Stimulated activated memory B cell treated with anti-CD40 and anti-IgM and Interleukin-4, amounts not matched to agents 10 μg/mL and 1 μg/mL and 100 μg/mL, for 72 hours (primary cell): Measurements from ENCODE around the gene BET1.
"Not testable (repeated sequence)": the region's sequence is repeated elsewhere in the genome, so short reads cannot be mapped to it uniquely, and the experiment has no call there.

Source experiments
- ATAC-seq: fragments of 150-1000 bp; cut with Tn5 transposase; 2 replicates; pipeline ENCODE4 v1.10.0; 2021
- H3K27ac Mint-ChIP-seq: one replicate; pipeline ENCODE4 v1.8.0; 2022; ENCODE audit warnings: mild to moderate bottlenecking, mixed read lengths
- H3K27me3 Mint-ChIP-seq: one replicate; pipeline ENCODE4 v1.8.0; 2022; ENCODE audit warnings: mixed read lengths
- H3K36me3 Mint-ChIP-seq: one replicate; pipeline ENCODE4 v1.8.0; 2022; ENCODE audit warnings: mixed read lengths
- H3K4me1 Mint-ChIP-seq: one replicate; pipeline ENCODE4 v1.8.0; 2022; ENCODE audit warnings: mixed read lengths
- H3K4me3 Mint-ChIP-seq: one replicate; pipeline ENCODE4 v1.8.0; 2022; ENCODE audit warnings: mild to moderate bottlenecking, moderate library complexity, mixed read lengths
- H3K9me3 Mint-ChIP-seq: one replicate; pipeline ENCODE4 v1.8.0; 2022; ENCODE audit warnings: mixed read lengths

BET1 gene

DNA sequence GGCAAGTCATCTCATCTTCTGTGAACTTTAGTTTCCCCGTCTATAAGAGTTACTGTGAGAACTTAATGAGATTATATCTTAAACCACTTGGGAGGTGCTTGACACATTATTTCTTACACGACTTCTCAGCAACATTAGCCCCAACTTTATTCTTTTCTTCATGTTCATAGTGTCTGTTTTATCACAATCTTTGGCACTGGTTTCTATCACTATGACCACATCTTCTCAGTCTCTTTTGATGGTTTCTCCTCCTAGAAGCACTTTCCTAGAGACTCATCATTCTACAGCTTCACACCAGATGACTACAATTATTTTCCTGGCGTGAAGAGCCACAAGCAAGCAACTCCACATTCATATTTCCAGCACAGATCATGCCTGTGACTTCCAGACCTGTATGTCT lies 26.5 kb upstream of the BET1 start:
- Mint-ChIP-seq H3K9me3 (no peaks in the 10 kb centered on the region), H3K4me1 (peaks cover 7% of the 10 kb centered on the region), H3K36me3 (no peaks in the 10 kb centered on the region), H3K4me3 (no peak overlapping the region), H3K27ac (no peak overlapping the region), H3K27me3 (no peaks in the 10 kb centered on the region)
- no peak for ATAC-seq

DNA sequence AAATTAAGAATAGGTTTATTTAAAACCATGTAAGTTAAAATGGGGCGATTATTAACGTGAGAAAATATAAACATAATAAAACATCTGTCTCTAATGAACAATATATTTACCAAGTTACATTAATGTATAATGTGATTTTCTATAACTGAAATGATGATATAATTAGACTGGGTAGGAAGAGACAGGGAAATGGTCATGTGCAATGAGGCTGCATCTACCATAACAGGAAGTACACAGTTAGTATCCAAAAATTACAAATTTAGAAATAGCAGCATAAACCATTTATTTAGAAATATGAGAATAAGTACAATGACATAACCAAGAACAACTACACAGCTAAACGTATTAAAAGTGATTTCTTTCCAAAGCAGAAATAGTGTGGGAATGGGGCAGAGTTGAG lies 25.8 kb upstream of the BET1 start:
- no peak overlapping the region for H3K27ac Mint-ChIP-seq
- H3K9me3 Mint-ChIP-seq, result no peaks in the 10 kb centered on the region
- no peak for ATAC-seq
- H3K27me3 Mint-ChIP-seq, result no peaks in the 10 kb centered on the region
- H3K4me1 Mint-ChIP-seq, result peaks cover 7% of the 10 kb centered on the region
- H3K36me3 Mint-ChIP-seq, result no peaks in the 10 kb centered on the region
- H3K4me3 Mint-ChIP-seq, result no peak overlapping the region

DNA sequence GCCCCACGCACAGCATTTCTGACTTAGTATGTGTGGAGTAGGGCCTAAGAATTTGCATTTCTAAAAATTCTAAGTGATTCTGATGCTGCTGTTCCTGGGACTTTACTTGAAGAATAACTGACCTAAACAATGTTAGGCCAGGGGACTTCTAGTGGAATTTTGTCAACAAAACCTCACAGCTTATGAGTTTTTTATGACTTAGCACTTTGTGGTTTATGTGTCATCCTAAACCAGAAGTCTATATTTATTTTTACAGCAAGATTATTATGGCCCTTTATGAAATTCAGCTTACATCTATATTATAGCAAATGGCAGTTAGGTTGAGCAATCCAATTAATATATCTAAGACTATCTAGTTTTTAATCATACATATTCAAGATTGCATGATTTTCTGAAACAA lies 24.6 kb upstream of the BET1 start:
- Mint-ChIP-seq H3K4me1 (peaks cover 7% of the 10 kb centered on the region), H3K4me3 (no peak overlapping the region), H3K27ac (peak overlapping the region; percentile 13)

DNA sequence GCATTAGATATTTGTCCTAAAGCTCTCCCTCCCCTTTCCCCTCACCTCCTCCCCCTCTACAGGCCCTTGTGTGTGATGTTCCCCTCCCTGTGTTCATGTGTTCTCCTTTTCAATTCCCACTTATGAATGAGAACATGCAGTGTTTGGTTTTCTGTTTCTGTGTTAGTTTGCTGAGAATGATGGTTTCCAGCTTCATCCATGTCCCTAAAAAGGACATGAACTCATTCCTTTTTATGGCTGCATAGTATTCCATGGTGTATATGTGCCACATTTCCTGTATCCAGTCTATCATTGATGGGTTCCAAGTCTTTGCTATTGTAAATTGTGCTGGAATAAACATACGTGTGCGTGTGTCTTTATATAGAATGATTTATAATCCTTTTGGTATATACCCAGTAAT lies 22.5 kb upstream of the BET1 start:
- H3K4me1 Mint-ChIP-seq, result peaks cover 14% of the 10 kb centered on the region
- H3K27me3 Mint-ChIP-seq, H3K36me3 Mint-ChIP-seq, ATAC-seq, H3K27ac Mint-ChIP-seq, H3K9me3 Mint-ChIP-seq, H3K4me3 Mint-ChIP-seq: not testable (repeated sequence)

More for the DNA sequence above, 24.6 kb upstream of the BET1 start:
- Mint-ChIP-seq H3K27me3 (no peaks in the 10 kb centered on the region), H3K9me3 (no peaks in the 10 kb centered on the region), H3K36me3 (no peaks in the 10 kb centered on the region)
- no peak for ATAC-seq

GRCh38 chr7:94022550-94022949 lies 18.4 kb upstream of the BET1 start:
- Mint-ChIP-seq H3K4me3 (no peak overlapping the region), H3K4me1 (peaks cover 7% of the 10 kb centered on the region), H3K27ac (peak overlapping the region; percentile 88), H3K9me3 (peaks cover 3% of the 10 kb centered on the region), H3K36me3 (no peaks in the 10 kb centered on the region), H3K27me3 (no peaks in the 10 kb centered on the region)
- peak; percentile 80 for ATAC-seq

- H3K27ac Mint-ChIP-seq, result no peak overlapping the region
- no peak for ATAC-seq
These were observed 12.6 kb upstream of the BET1 start for GRCh38 chr7:94016786-94017185.

GRCh38 chr7:94015538-94015937 lies 11.4 kb upstream of the BET1 start:
- H3K4me3 Mint-ChIP-seq, result no peak overlapping the region
- H3K9me3 Mint-ChIP-seq, result peaks cover 4% of the 10 kb centered on the region
- H3K36me3 Mint-ChIP-seq, result no peaks in the 10 kb centered on the region
- H3K27me3 Mint-ChIP-seq, result no peaks in the 10 kb centered on the region
- ATAC-seq, result no peak
- H3K4me1 Mint-ChIP-seq, result peaks cover 13% of the 10 kb centered on the region
- H3K27ac Mint-ChIP-seq, result no peak overlapping the region

More at GRCh38 chr7:94016786-94017185, 12.6 kb upstream of the BET1 start:
- H3K9me3 Mint-ChIP-seq, result peaks cover 4% of the 10 kb centered on the region
- H3K4me3 Mint-ChIP-seq, result no peak overlapping the region
- no peaks in the 10 kb centered on the region for H3K36me3 Mint-ChIP-seq
- H3K4me1 Mint-ChIP-seq, result peaks cover 13% of the 10 kb centered on the region
- H3K27me3 Mint-ChIP-seq, result no peaks in the 10 kb centered on the region

- H3K27ac Mint-ChIP-seq, result no peak overlapping the region
- ATAC-seq, result no peak
- H3K27me3 Mint-ChIP-seq, result no peaks in the 10 kb centered on the region
- H3K4me3 Mint-ChIP-seq, result no peak overlapping the region
- peaks cover 4% of the 10 kb centered on the region for H3K9me3 Mint-ChIP-seq
- H3K4me1 Mint-ChIP-seq, result peaks cover 13% of the 10 kb centered on the region
- H3K36me3 Mint-ChIP-seq, result no peaks in the 10 kb centered on the region
These were observed 8.6 kb upstream of the BET1 start for GRCh38 chr7:94012746-94013145.

DNA sequence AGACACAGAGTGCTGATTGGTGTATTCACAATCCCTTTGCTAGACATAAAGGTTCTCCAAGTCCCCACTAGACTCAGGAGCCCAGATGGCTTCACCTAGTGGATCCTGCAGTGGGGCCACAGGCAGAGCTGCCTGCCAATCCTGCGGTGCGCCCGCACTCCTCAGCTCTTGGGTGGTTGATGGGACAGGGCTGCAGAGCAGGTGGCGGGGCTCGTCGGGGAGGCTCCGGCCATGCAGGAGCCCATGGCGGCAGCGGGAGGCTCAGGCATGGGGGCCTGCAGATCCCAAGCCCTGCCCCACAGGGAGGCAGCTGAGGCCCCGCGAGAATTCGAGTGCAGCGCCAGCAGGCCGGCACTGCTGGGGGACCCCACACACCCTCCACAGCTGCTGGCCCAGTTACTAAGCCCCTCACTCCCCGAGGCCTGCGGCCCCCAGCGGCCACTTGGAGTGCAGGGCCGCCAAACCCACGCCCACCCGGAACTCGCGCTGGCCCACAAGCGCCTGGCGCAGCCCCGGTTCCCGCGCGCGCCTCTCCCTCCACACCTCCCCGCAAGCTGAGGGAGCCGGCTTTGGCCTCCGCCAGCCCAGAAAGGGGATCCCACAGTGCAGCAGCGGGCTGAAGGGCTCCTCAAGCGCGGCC lies 7.7 kb upstream of the BET1 start:
- Mint-ChIP-seq H3K27me3 (no peaks in the 10 kb centered on the region), H3K4me3 (no peak overlapping the region), H3K9me3 (peaks cover 4% of the 10 kb centered on the region), H3K36me3 (no peaks in the 10 kb centered on the region), H3K27ac (no peak overlapping the region), H3K4me1 (peaks cover 13% of the 10 kb centered on the region)
- ATAC-seq, result no peak

GRCh38 chr7:94008537-94008936 lies 4.4 kb upstream of the BET1 start:
- Mint-ChIP-seq H3K4me3 (no peak overlapping the region), H3K9me3 (peaks cover 4% of the 10 kb centered on the region), H3K36me3 (no peaks in the 10 kb centered on the region), H3K27ac (no peak overlapping the region), H3K27me3 (no peaks in the 10 kb centered on the region), H3K4me1 (peaks cover 17% of the 10 kb centered on the region)
- ATAC-seq, result no peak

GRCh38 chr7:94005753-94006152 lies 1.6 kb upstream of the BET1 start:
- Mint-ChIP-seq H3K27me3 (no peaks in the 10 kb centered on the region), H3K4me1 (peaks cover 31% of the 10 kb centered on the region), H3K4me3 (no peak overlapping the region), H3K9me3 (no peaks in the 10 kb centered on the region), H3K27ac (no peak overlapping the region), H3K36me3 (peaks cover 5% of the 10 kb centered on the region)
- no peak for ATAC-seq

DNA sequence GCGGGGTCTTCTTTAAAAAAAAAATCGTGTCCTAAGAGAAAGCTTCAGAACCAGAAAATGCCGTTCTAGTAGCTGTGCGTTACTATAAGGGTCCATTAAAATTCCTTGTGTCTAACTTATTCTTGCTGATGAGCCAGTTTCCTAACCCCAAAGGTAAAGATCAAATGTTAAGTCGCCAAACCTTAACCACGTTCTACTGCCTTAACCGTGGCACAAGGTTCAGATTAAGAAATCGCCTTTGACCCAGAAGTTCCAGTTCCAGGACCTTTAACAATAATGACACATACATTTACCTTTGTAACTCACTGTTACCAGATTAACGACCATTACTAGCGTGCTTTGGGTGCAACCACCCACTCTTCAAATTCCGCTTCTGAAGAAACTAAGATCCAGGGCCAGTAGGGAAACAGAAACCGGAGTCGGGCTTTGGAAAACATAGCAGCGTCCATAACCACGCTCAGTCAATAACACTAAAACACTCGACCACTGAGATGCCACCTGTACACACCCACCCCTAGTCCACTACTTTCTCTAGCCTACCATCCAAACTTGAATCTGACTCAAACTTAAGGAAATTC lies 620 bp downstream of the BET1 start:
- ATAC-seq, result peak; percentile 55
- peak overlapping the region; percentile 100 for H3K4me3 Mint-ChIP-seq
- H3K9me3 Mint-ChIP-seq, result no peaks in the 10 kb centered on the region
- peak overlapping the region; percentile 100 for H3K27ac Mint-ChIP-seq
- peaks cover 9% of the 10 kb centered on the region for H3K36me3 Mint-ChIP-seq
- H3K27me3 Mint-ChIP-seq, result no peaks in the 10 kb centered on the region
- H3K4me1 Mint-ChIP-seq, result peaks cover 47% of the 10 kb centered on the region

GRCh38 chr7:94001396-94001795 lies 2.8 kb downstream of the BET1 start:
- no peak overlapping the region for H3K4me3 Mint-ChIP-seq
- peaks cover 19% of the 10 kb centered on the region for H3K36me3 Mint-ChIP-seq
- no peak overlapping the region for H3K27ac Mint-ChIP-seq
- H3K27me3 Mint-ChIP-seq, result no peaks in the 10 kb centered on the region
- H3K9me3 Mint-ChIP-seq, result no peaks in the 10 kb centered on the region
- H3K4me1 Mint-ChIP-seq, result peaks cover 57% of the 10 kb centered on the region
- no peak for ATAC-seq

- Mint-ChIP-seq H3K4me1 (peaks cover 44% of the 10 kb centered on the region), H3K27me3 (no peaks in the 10 kb centered on the region), H3K4me3 (no peak overlapping the region), H3K36me3 (peaks cover 27% of the 10 kb centered on the region), H3K27ac (no peak overlapping the region), H3K9me3 (no peaks in the 10 kb centered on the region)
- no peak for ATAC-seq
These were observed 6.3 kb downstream of the BET1 start for GRCh38 chr7:93997868-93998267.

GRCh38 chr7:93992421-93993110 lies 11.6 kb downstream of the BET1 start:
- Mint-ChIP-seq H3K36me3 (peaks cover 19% of the 10 kb centered on the region), H3K9me3 (no peaks in the 10 kb centered on the region), H3K4me1 (peaks cover under 1% of the 10 kb centered on the region), H3K27ac (no peak overlapping the region), H3K4me3 (no peak overlapping the region), H3K27me3 (no peaks in the 10 kb centered on the region)
- ATAC-seq, result no peak

GRCh38 chr7:93987297-93987696 lies 16.9 kb downstream of the BET1 start:
- Mint-ChIP-seq H3K4me3 (no peak overlapping the region), H3K36me3 (peaks cover 8% of the 10 kb centered on the region), H3K9me3 (no peaks in the 10 kb centered on the region), H3K4me1 (no peaks in the 10 kb centered on the region), H3K27ac (no peak overlapping the region), H3K27me3 (no peaks in the 10 kb centered on the region)
- no peak for ATAC-seq
